H1 (cell line): ENCODE data around the gene GDF9. TPM values are rescaled to one million over a fixed set of nuclear protein-coding genes. Genes with fewer than 3 reads are reported as not detected.

ENCODE experiments used
- CHD1 ChIP-seq: IDR thresholded peaks from 2 replicates; pipeline ENCODE4 v1.6.1; 2012; ENCODE audit warnings: low read depth, low read length, improper control_type of control experiment
- CHD2 ChIP-seq: IDR thresholded peaks from 2 replicates; pipeline ENCODE4 v1.6.1; 2012; ENCODE audit warnings: low read length, improper control_type of control experiment
- EZH2 ChIP-seq: fragments of 200-600 bp; sonication (generic); IDR thresholded peaks from 2 replicates; pipeline ENCODE4 v1.7.1; 2012; ENCODE audit warnings: low read depth, mild to moderate bottlenecking, moderate library complexity, low read length, inconsistent platforms; ENCODE audit not compliant: severe bottlenecking
- GABPA ChIP-seq: IDR thresholded peaks from 2 replicates; pipeline ENCODE4 v1.6.1; 2011; ENCODE audit warnings: mild to moderate bottlenecking, low read length, moderate library complexity, borderline replicate concordance; ENCODE audit not compliant: insufficient read depth
- KDM4A ChIP-seq: IDR thresholded peaks from one replicate; pipeline ENCODE4 v1.7.1; 2012; ENCODE audit warnings: low read depth, mild to moderate bottlenecking, moderate library complexity, low read length, inconsistent platforms; ENCODE audit not compliant: severe bottlenecking
- RFX5 ChIP-seq: IDR thresholded peaks from 2 replicates; pipeline ENCODE4 v1.6.1; 2011; ENCODE audit warnings: low read depth, low read length, improper control_type of control experiment, borderline replicate concordance
- RXRA ChIP-seq: IDR thresholded peaks from 2 replicates; pipeline ENCODE4 v1.6.1; 2011; ENCODE audit warnings: low read depth, mild to moderate bottlenecking, low read length, moderate library complexity; ENCODE audit not compliant: insufficient read depth
- ZNF274 ChIP-seq: IDR thresholded peaks from 2 replicates; pipeline ENCODE4 v1.7.0; 2012; ENCODE audit warnings: low read length, borderline replicate concordance; ENCODE audit errors: extremely low read depth
- polyA plus RNA-seq, 7 experiments: library from polyadenylated mRNA; depleted of rRNA in 3 of 7; stranded (reverse) in 5 of 7; unstranded in 2 of 7; fragments of >200 nt in 5 of 7; fragments of 200-250 nt in 2 of 7; gene quantifications; 1 replicate in 5 of 7; 2 replicates in 1 of 7; 4 replicates in 1 of 7; pipeline versions ENCODE4 v1.2.1 to v1.2.3, GENCODE V29; 2011 to 2013; ENCODE audit warnings: missing spikeins in 2 of 7, mixed read lengths in 2 of 7
- total RNA-seq: library from RNA; stranded (reverse); fragmentation: NEBNext Ultra II Directional; extraction: Animal tissue kit (Norgen Biotek cat#: 25700); gene quantifications from 2 replicates; pipeline ENCODE4 v1.2.1, GENCODE V29; 2021
- TF ChIP-seq, protein P1 (sequence below): IDR thresholded peaks from 2 replicates; pipeline ENCODE4 v1.6.1; 2011; ENCODE audit warnings: low read length, improper control_type of control experiment
- TF ChIP-seq, protein P2 (sequence below): IDR thresholded peaks from 2 replicates; pipeline ENCODE4 v1.6.1; 2012; ENCODE audit warnings: low read length, inconsistent platforms

GDF9 gene
- total and polyA plus RNA-seq, 2 of the 8 experiments (the other 6 are each of a cell fraction or from before 2014, with no cell fraction given) = 0.14 TPM; not detected in 1

DNA sequence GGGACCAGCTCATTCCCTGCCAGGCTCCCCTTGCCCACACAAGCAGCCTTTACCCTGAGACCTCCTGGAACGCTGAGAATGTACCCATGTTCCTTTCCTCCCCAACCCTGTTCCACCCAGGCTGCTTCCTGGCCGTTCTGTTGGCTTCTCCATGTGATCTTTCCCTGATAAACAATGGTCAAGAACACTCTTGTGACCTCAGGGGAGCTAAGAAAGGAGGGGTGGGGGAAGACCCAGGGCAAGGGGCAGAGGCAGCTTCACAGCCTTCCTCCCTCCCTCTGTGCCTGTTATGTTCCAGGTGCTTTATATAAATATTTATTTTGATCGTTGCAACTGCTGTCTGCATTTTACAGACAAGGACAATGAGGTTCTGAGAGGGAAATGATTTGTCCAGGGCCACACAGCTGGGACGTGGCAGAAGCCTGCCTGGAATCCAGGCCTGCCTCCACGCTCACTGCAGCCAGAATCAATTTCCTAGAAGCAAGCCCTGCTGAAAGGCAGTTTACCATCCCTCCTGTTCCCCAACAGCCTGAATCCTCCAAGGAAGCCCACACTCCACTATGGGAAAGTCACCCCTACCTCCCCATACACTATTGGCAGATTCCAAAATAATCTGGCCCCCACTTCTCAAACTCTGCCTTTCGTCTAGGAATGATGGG lies 39.7 kb downstream of the GDF9 start (continued):
- TF ChIP-seq, protein P1, sequence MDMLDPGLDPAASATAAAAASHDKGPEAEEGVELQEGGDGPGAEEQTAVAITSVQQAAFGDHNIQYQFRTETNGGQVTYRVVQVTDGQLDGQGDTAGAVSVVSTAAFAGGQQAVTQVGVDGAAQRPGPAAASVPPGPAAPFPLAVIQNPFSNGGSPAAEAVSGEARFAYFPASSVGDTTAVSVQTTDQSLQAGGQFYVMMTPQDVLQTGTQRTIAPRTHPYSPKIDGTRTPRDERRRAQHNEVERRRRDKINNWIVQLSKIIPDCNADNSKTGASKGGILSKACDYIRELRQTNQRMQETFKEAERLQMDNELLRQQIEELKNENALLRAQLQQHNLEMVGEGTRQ = no peak
- no peak for TF ChIP-seq ZNF274
- no peak for TF ChIP-seq KDM4A
- TF ChIP-seq, protein P2, sequence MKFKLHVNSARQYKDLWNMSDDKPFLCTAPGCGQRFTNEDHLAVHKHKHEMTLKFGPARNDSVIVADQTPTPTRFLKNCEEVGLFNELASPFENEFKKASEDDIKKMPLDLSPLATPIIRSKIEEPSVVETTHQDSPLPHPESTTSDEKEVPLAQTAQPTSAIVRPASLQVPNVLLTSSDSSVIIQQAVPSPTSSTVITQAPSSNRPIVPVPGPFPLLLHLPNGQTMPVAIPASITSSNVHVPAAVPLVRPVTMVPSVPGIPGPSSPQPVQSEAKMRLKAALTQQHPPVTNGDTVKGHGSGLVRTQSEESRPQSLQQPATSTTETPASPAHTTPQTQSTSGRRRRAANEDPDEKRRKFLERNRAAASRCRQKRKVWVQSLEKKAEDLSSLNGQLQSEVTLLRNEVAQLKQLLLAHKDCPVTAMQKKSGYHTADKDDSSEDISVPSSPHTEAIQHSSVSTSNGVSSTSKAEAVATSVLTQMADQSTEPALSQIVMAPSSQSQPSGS = no peak
- no peak for TF ChIP-seq RFX5
- no peak for TF ChIP-seq RXRA
- TF ChIP-seq EZH2 = no peak
- TF ChIP-seq GABPA = no peak
- no peak for TF ChIP-seq CHD1
- no peak for TF ChIP-seq CHD2
